Measurements from ENCODE around the gene CYP46A1. TPM values are rescaled to one million over a fixed set of nuclear protein-coding genes. Genes with fewer than 3 reads are reported as not detected.

Gene CYP46A1
- total RNA-seq, 4 donors from 2014 or later: 0.26 to 6.4 (median 1.7) TPM

- no peak overlapping the region for H3K4me3 ChIP-seq
- intact Hi-C loops (cut with DNase I; ENCODE audit: low total_unique reads): no loop called here
- no peaks in the 10 kb centered on the region for H3K36me3 ChIP-seq
- no peaks in the 10 kb centered on the region for H3K27me3 ChIP-seq
- H3K4me1 ChIP-seq: peaks cover 0 to 7% of the 10 kb centered on the region in 2 donors
- no peak overlapping the region for H3K27ac ChIP-seq
- TF ChIP-seq CTCF (IDR thresholded peaks at IDR 0.05) (no peak), POLR2A (IDR thresholded peaks at IDR 0.05) (no peak)
- DNase-seq: peak in 1 of 2 donors; percentile 17
- no peaks in the 10 kb centered on the region for H3K9me3 ChIP-seq
These were observed 44.3 kb downstream of the CYP46A1 start for GRCh38 chr14:99728231-99728920.

GRCh38 chr14:99728981-99729451, 44.9 kb downstream of the CYP46A1 start:
- TF ChIP-seq CTCF (IDR thresholded peaks at IDR 0.05) (no peak), POLR2A (IDR thresholded peaks at IDR 0.05) (no peak)
- no peak overlapping the region for H3K4me3 ChIP-seq
- intact Hi-C loops (cut with DNase I; ENCODE audit: low total_unique reads): no loop called here
- H3K36me3 ChIP-seq: no peaks in the 10 kb centered on the region
- no peaks in the 10 kb centered on the region for H3K27me3 ChIP-seq
- DNase-seq: peak in 1 of 2 donors; percentile 12
- no peaks in the 10 kb centered on the region for H3K9me3 ChIP-seq
- H3K27ac ChIP-seq: no peak overlapping the region
- H3K4me1 ChIP-seq: peaks cover 0 to 7% of the 10 kb centered on the region in 2 donors

GRCh38 chr14:99729991-99730875, 46.1 kb downstream of the CYP46A1 start:
- H3K27ac ChIP-seq: peak overlapping the region in 1 of 2 donors; percentile 39
- TF ChIP-seq CTCF (IDR thresholded peaks at IDR 0.05): peak; percentile 79 to 98 (median 96)
- TF ChIP-seq POLR2A (IDR thresholded peaks at IDR 0.05): no peak
- H3K36me3 ChIP-seq: no peaks in the 10 kb centered on the region
- H3K27me3 ChIP-seq: no peaks in the 10 kb centered on the region
- peaks cover 0 to 7% of the 10 kb centered on the region in 2 donors for H3K4me1 ChIP-seq
- no peaks in the 10 kb centered on the region for H3K9me3 ChIP-seq
- DNase-seq: peak; percentile 57 to 78
- intact Hi-C loops (cut with DNase I; ENCODE audit: low total_unique reads): loop anchor here (2.0 to 5.0 kb wide), 2 partner anchors 62 to 155 kb away; partner anchors contain the start of gene EML1
- H3K4me3 ChIP-seq: peak overlapping the region; percentile 32 to 36

- intact Hi-C loops (cut with DNase I; ENCODE audit: low total_unique reads): loop anchor here (2.0 to 5.0 kb wide), 2 partner anchors 61 to 154 kb away; partner anchors contain the start of gene EML1
- H3K27ac ChIP-seq: peak overlapping the region in 1 of 2 donors; percentile 39
- peak; percentile 14 to 26 for DNase-seq
These were observed 46.9 kb downstream of the CYP46A1 start for GRCh38 chr14:99730876-99731546.

More at GRCh38 chr14:99730876-99731546, 46.9 kb downstream of the CYP46A1 start:
- Histone ChIP-seq H3K4me1 (peaks cover 0 to 7% of the 10 kb centered on the region in 2 donors), H3K4me3 (no peak overlapping the region), H3K27me3 (no peaks in the 10 kb centered on the region), H3K9me3 (no peaks in the 10 kb centered on the region), H3K36me3 (no peaks in the 10 kb centered on the region)
- no peak for TF ChIP-seq POLR2A (IDR thresholded peaks at IDR 0.05)
- TF ChIP-seq CTCF (IDR thresholded peaks at IDR 0.05): no peak

Measured in uterus (tissue), 4 donors.